HCT116 (cell line): Measurements from ENCODE around the gene ADORA2B. TPM values are rescaled to one million over a fixed set of nuclear protein-coding genes. Genes with fewer than 3 reads are reported as not detected.
A peak's percentile ranks its signal among the peaks of the same experiment; 100 is the strongest.

Experiments
- ATAC-seq: fragments of 200-7000 bp; cut with Tn5 transposase; 2 replicates; pipeline ENCODE4 v1.9.1; 2020; ENCODE audit warnings: mild to moderate bottlenecking, moderate library complexity
- BruUV-seq: library from RNA; stranded (reverse); fragments of 400-500 nt; replicated peaks from 2 replicates; lab custom pipeline; 2021; lab: Mats Ljungman, UMichigan
- CTCF ChIA-PET: fragments of 300-600 bp; sonication (Branson Sonifier 250); formaldehyde crosslinking; loops from one replicate; lab custom pipeline; 2021; ENCODE audit warnings: antibody characterized with exemption; lab: Charles Lee
- POLR2A ChIA-PET: fragments of 300-600, 350-600 bp; sonication (Branson Sonifier 250); formaldehyde crosslinking; loops from one replicate; lab custom pipeline; 2021; ENCODE audit warnings: antibody characterized with exemption; lab: Charles Lee
- RAD21 ChIA-PET, 2 experiments: fragments of 300-600 bp; sonication (Branson Sonifier 250); formaldehyde crosslinking; loops; one replicate each; lab custom pipeline; 2023; ENCODE audit warnings: low total read pairs in 2 of 2; ENCODE audit not compliant: uncharacterized antibody in 2 of 2, unreplicated experiment in 2 of 2, low non-redundant PET in 1 of 2; lab: Charles Lee
- DNase-seq: peaks from one replicate; pipeline ENCODE4 v3.0.0-alpha.2; 2010; ENCODE audit warnings: low read depth, low spot score
- H2AFZ ChIP-seq: fragments of 200-600 bp; shearing (Covaris generic), sonication (generic); 2 replicates; pipeline ENCODE4 v1.6.1; 2017; ENCODE audit warnings: low read depth, mixed run types, mixed read lengths, antibody characterized with exemption, low read length; ENCODE audit not compliant: poor library complexity, severe bottlenecking
- H3K27ac ChIP-seq: 2 replicates; pipeline ENCODE4 v1.5.1; 2012; ENCODE audit warnings: low read depth, low read length
- H3K27me3 ChIP-seq: fragments of 200-600 bp; sonication (generic); 2 replicates; pipeline ENCODE4 v1.6.1; 2016; ENCODE audit warnings: mixed run types, low read length, mixed read lengths; ENCODE audit not compliant: insufficient read depth
- H3K36me3 ChIP-seq, 2 experiments: fragments of 200-500 bp in 1 of 2; fragments of 200-600 bp in 1 of 2; sonication (Bioruptor generic) in 1 of 2; sonication (generic) in 1 of 2; 2 replicates each; pipeline versions ENCODE4 v1.5.1 to v1.6.1; 2014 to 2016; ENCODE audit warnings: low read length in 2 of 2, inconsistent platforms in 1 of 2, mixed read lengths in 1 of 2, mixed run types in 1 of 2; ENCODE audit not compliant: insufficient read depth in 2 of 2, control insufficient read depth in 1 of 2
- H3K4me1 ChIP-seq, 2 experiments: fragments of 200-600 bp in 1 of 2; sonication (generic) in 1 of 2; 2 replicates each; pipeline versions ENCODE4 v1.5.1 to v1.6.1; 2012 to 2017; ENCODE audit warnings: low read length in 2 of 2, inconsistent platforms in 1 of 2, mild to moderate bottlenecking in 1 of 2, mixed read lengths in 1 of 2, mixed run types in 1 of 2, moderate library complexity in 1 of 2; ENCODE audit not compliant: insufficient read depth in 2 of 2, control insufficient read depth in 1 of 2
- H3K4me2 ChIP-seq: fragments of 200-600 bp; sonication (generic); 2 replicates; pipeline ENCODE4 v1.6.1; 2017; ENCODE audit warnings: mixed run types, low read length, mixed read lengths
- H3K4me3 ChIP-seq, 2 experiments: fragments of 200-600 bp in 1 of 2; sonication (generic) in 1 of 2; replicated peaks in 1 of 2; 2 replicates each; pipeline ENCODE4 v1.5.1; 2011 to 2016; ENCODE audit warnings: low read length in 2 of 2, control low read depth in 1 of 2, low read depth in 1 of 2, mild to moderate bottlenecking in 1 of 2, mixed read lengths in 1 of 2, mixed run types in 1 of 2
- H3K79me2 ChIP-seq: fragments of 200-600 bp; sonication (generic); 2 replicates; pipeline ENCODE4 v1.6.1; 2017; ENCODE audit warnings: mild to moderate bottlenecking, mixed run types, low read length, moderate library complexity, mixed read lengths; ENCODE audit not compliant: insufficient read depth
- H3K9ac ChIP-seq: fragments of 200-600 bp; sonication (generic); 2 replicates; pipeline ENCODE4 v1.6.1; 2016; ENCODE audit warnings: low read length, mixed read lengths
- H3K9me2 ChIP-seq: fragments of 200-600 bp; sonication (generic), shearing (Covaris generic); 2 replicates; pipeline ENCODE4 v1.6.1; 2017; ENCODE audit warnings: mixed run types, mild to moderate bottlenecking, moderate library complexity; ENCODE audit not compliant: insufficient read depth
- H3K9me3 ChIP-seq, 2 experiments: fragments of 200-500 bp in 1 of 2; fragments of 200-600 bp in 1 of 2; sonication (Bioruptor generic) in 1 of 2; sonication (generic) in 1 of 2; 2 replicates each; pipeline ENCODE4 v1.6.1; 2014 to 2017; ENCODE audit warnings: low read length in 2 of 2, mixed read lengths in 2 of 2, inconsistent platforms in 1 of 2, low read depth in 1 of 2, mild to moderate bottlenecking in 1 of 2, mixed run types in 1 of 2, moderate library complexity in 1 of 2; ENCODE audit not compliant: control insufficient read depth in 1 of 2, insufficient read depth in 1 of 2
- H4K20me1 ChIP-seq: fragments of 200-600 bp; sonication (generic), shearing (Covaris generic); 2 replicates; pipeline ENCODE4 v1.6.1; 2017; ENCODE audit warnings: mixed run types, mild to moderate bottlenecking, moderate library complexity; ENCODE audit not compliant: insufficient read depth
- ATF3 ChIP-seq: IDR thresholded peaks from 2 replicates; pipeline ENCODE4 v1.6.1; 2012
- CBX3 ChIP-seq: IDR thresholded peaks from 2 replicates; pipeline ENCODE4 v1.6.1; 2012; ENCODE audit warnings: low read depth
- CEBPB ChIP-seq: IDR thresholded peaks from 2 replicates; pipeline ENCODE4 v1.6.1; 2012; ENCODE audit warnings: low read depth
- CTCF ChIP-seq, 3 experiments: fragments of 200-600 bp in 1 of 3; sonication (generic) in 1 of 3; IDR thresholded peaks in 2 of 3; conservative IDR thresholded peaks in 1 of 3; 2 replicates each; pipeline ENCODE4 v1.5.1; 2012 to 2017; ENCODE audit warnings: low read depth in 2 of 3, low read length in 2 of 3, antibody characterized with exemption in 1 of 3, borderline replicate concordance in 1 of 3, control low read depth in 1 of 3, mild to moderate bottlenecking in 1 of 3, mixed read lengths in 1 of 3, mixed run types in 1 of 3, moderate library complexity in 1 of 3; ENCODE audit not compliant: insufficient read depth in 1 of 3
- EGR1 ChIP-seq: IDR thresholded peaks from 2 replicates; pipeline ENCODE4 v1.6.1; 2012; ENCODE audit warnings: low read depth
- ELF1 ChIP-seq: IDR thresholded peaks from 2 replicates; pipeline ENCODE4 v1.6.1; 2012; ENCODE audit warnings: low read depth, borderline replicate concordance
- EZH2 ChIP-seq: fragments of 200-600 bp; sonication (generic); IDR thresholded peaks from 2 replicates; pipeline ENCODE4 v1.6.1; 2017; ENCODE audit warnings: antibody characterized with exemption, mixed run types
- FOSL1 ChIP-seq: IDR thresholded peaks from 2 replicates; pipeline ENCODE4 v1.6.1; 2012; ENCODE audit warnings: low read depth
- POLR2A ChIP-seq: IDR thresholded peaks from 2 replicates; pipeline ENCODE4 v1.7.0; 2011; ENCODE audit warnings: borderline replicate concordance; ENCODE audit not compliant: insufficient read depth, insufficient read length; ENCODE audit errors: extremely low read depth
- POLR2AphosphoS5 ChIP-seq: IDR thresholded peaks from 2 replicates; pipeline ENCODE4 v1.6.1; 2011; ENCODE audit warnings: mild to moderate bottlenecking, low read depth, low read length, moderate library complexity
- RAD21 ChIP-seq: IDR thresholded peaks from 2 replicates; pipeline ENCODE4 v1.6.1; 2012; ENCODE audit warnings: low read depth, mild to moderate bottlenecking
- REST ChIP-seq: IDR thresholded peaks from 2 replicates; pipeline ENCODE4 v1.6.1; 2012; ENCODE audit warnings: low read depth
- SIN3A ChIP-seq: IDR thresholded peaks from 2 replicates; pipeline ENCODE4 v1.6.1; 2012; ENCODE audit warnings: low read depth
- SRF ChIP-seq: IDR thresholded peaks from 2 replicates; pipeline ENCODE4 v1.6.1; 2012; ENCODE audit warnings: low read depth
- TCF7L2 ChIP-seq: IDR thresholded peaks from 2 replicates; pipeline ENCODE4 v1.7.0; 2011; ENCODE audit warnings: borderline replicate concordance, inconsistent platforms; ENCODE audit not compliant: insufficient read depth, insufficient read length; ENCODE audit errors: extremely low read depth
- YY1 ChIP-seq: IDR thresholded peaks from 2 replicates; pipeline ENCODE4 v1.6.1; 2011; ENCODE audit warnings: low read length, low read depth, moderate library complexity, mild to moderate bottlenecking; ENCODE audit not compliant: insufficient replicate concordance; ENCODE audit errors: extremely low read depth
- ZFX ChIP-seq: fragments of 450-650 bp; IDR thresholded peaks from 2 replicates; pipeline ENCODE4 v1.6.1; 2017
- ZNF274 ChIP-seq: fragments of 200-500 bp; sonication (Bioruptor generic); IDR thresholded peaks from 2 replicates; pipeline ENCODE4 v1.6.1; 2014; ENCODE audit warnings: mild to moderate bottlenecking, low read depth, low read length, inconsistent platforms
- intact Hi-C: fragments of 100-400 bp; cut with micrococcal nuclease; formaldehyde crosslinking; loops from 2 replicates; pipeline ENCODE4 v1.10.0; 2022
- total RNA-seq: library from RNA; stranded (reverse); gene quantifications from one replicate; pipeline ENCODE4 v1.2.1, GENCODE V29; 2021; ENCODE audit not compliant: unreplicated experiment
- TF ChIP-seq, protein P1 (sequence below): IDR thresholded peaks from 2 replicates; pipeline ENCODE4 v1.6.1; 2011; ENCODE audit warnings: mild to moderate bottlenecking, low read length, moderate library complexity; ENCODE audit not compliant: insufficient replicate concordance; ENCODE audit errors: extremely low read depth
- TF ChIP-seq, protein P2 (sequence below): IDR thresholded peaks from 2 replicates; pipeline ENCODE4 v1.6.1; 2012

The ADORA2B gene
- total RNA-seq, 1 experiment from 2014 or later, result 47.5 TPM

GRCh38 chr17:15909481-15909991 lies 35.4 kb upstream of the ADORA2B start:
- ATAC-seq (peak; percentile 36), DNase-seq (no peak)
- H2AFZ ChIP-seq, result no peak overlapping the region
- ChIA-PET RAD21 (interaction anchor here in 1 of 2 experiments (1.5 kb wide), 1 partner anchor 36 kb away, joined by 3 read pairs; the partner anchor contains the start of gene ADORA2B), CTCF (no interaction called here), POLR2A (no interaction called here)
- intact Hi-C loops, result no loop called here
- no peak overlapping the region for H3K4me3 ChIP-seq
- H3K27ac ChIP-seq, result no peak overlapping the region
- no peak overlapping the region for H3K9ac ChIP-seq
- H3K4me1 ChIP-seq, result peaks cover 0 to 15% of the 10 kb centered on the region in 2 experiments; a peak in 2 of 4 replicates
- H4K20me1 ChIP-seq, result no peaks in the 10 kb centered on the region
- no peaks in the 10 kb centered on the region for H3K9me3 ChIP-seq
- H3K27me3 ChIP-seq, result no peaks in the 10 kb centered on the region
- TF ChIP-seq EZH2 (no peak), RAD21 (no peak), ZFX (no peak), CBX3 (no peak), FOSL1 (no peak), ZNF274 (no peak), POLR2AphosphoS5 (no peak), YY1 (no peak), TCF7L2 (no peak), CTCF (IDR thresholded peaks at IDR 0.05 in 2 of 3, conservative IDR thresholded peaks at IDR 0.05 in 1 of 3; ENCODE audit: borderline replicate concordance in 1 of 3, insufficient read depth in 1 of 3, low read depth in 2 of 3, low read length in 2 of 3) (no peak), POLR2A (no peak), EGR1 (no peak), SRF (no peak), ELF1 (no peak), SIN3A (no peak), ATF3 (no peak), CEBPB (no peak), REST (no peak)
- TF ChIP-seq, protein P1, sequence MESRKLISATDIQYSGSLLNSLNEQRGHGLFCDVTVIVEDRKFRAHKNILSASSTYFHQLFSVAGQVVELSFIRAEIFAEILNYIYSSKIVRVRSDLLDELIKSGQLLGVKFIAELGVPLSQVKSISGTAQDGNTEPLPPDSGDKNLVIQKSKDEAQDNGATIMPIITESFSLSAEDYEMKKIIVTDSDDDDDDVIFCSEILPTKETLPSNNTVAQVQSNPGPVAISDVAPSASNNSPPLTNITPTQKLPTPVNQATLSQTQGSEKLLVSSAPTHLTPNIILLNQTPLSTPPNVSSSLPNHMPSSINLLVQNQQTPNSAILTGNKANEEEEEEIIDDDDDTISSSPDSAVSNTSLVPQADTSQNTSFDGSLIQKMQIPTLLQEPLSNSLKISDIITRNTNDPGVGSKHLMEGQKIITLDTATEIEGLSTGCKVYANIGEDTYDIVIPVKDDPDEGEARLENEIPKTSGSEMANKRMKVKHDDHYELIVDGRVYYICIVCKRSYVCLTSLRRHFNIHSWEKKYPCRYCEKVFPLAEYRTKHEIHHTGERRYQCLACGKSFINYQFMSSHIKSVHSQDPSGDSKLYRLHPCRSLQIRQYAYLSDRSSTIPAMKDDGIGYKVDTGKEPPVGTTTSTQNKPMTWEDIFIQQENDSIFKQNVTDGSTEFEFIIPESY, result no peak
- TF ChIP-seq, protein P2, sequence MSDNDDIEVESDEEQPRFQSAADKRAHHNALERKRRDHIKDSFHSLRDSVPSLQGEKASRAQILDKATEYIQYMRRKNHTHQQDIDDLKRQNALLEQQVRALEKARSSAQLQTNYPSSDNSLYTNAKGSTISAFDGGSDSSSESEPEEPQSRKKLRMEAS, result no peak
- H3K9me2 ChIP-seq, result no peaks in the 10 kb centered on the region
- no peaks in the 10 kb centered on the region for H3K36me3 ChIP-seq
- no peaks in the 10 kb centered on the region for H3K79me2 ChIP-seq
- H3K4me2 ChIP-seq, result no peak overlapping the region
- BruUV-seq, result no TSS peak
